Loucy (cell line): ENCODE measurements around the gene PTPRN2.

Source experiments
- H2AFZ ChIP-seq: fragments of 200-600 bp; sonication (generic); 2 replicates; pipeline ENCODE4 v1.6.0; 2016; ENCODE audit warnings: antibody characterized with exemption, mild to moderate bottlenecking, low read length, moderate library complexity
- H3F3A ChIP-seq: fragments of 200-600 bp; 2 replicates; pipeline ENCODE4 v1.6.0; 2016; ENCODE audit warnings: antibody characterized with exemption, low read depth, mild to moderate bottlenecking
- H3K27me3 ChIP-seq: fragments of 200-600 bp; sonication (generic); 2 replicates; pipeline ENCODE4 v1.6.1; 2014; ENCODE audit warnings: low read length, mild to moderate bottlenecking; ENCODE audit not compliant: insufficient read depth, poor library complexity, severe bottlenecking
- H3K36me3 ChIP-seq: fragments of 200-600 bp; sonication (generic); 2 replicates; pipeline ENCODE4 v1.6.1; 2016; ENCODE audit warnings: low read length; ENCODE audit not compliant: insufficient read depth
- H3K4me1 ChIP-seq: fragments of 200-600 bp; sonication (generic); 2 replicates; pipeline ENCODE4 v1.5.1; 2014; ENCODE audit warnings: low read length, mild to moderate bottlenecking; ENCODE audit not compliant: insufficient read depth, poor library complexity, severe bottlenecking
- H3K4me2 ChIP-seq: fragments of 200-600 bp; sonication (generic); 2 replicates; pipeline ENCODE4 v1.6.0; 2014; ENCODE audit warnings: antibody characterized with exemption, low read length, low read depth, mild to moderate bottlenecking; ENCODE audit not compliant: poor library complexity, severe bottlenecking
- H3K4me3 ChIP-seq: fragments of 200-600 bp; sonication (generic); 2 replicates; pipeline ENCODE4 v1.5.1; 2014; ENCODE audit warnings: low read length, mild to moderate bottlenecking, mixed read lengths; ENCODE audit not compliant: poor library complexity, severe bottlenecking
- H3K79me2 ChIP-seq: fragments of 200-600 bp; sonication (generic); 2 replicates; pipeline ENCODE4 v1.6.1; 2014; ENCODE audit warnings: low read length; ENCODE audit not compliant: insufficient read depth
- H3K9ac ChIP-seq: fragments of 200-600 bp; sonication (generic); 2 replicates; pipeline ENCODE4 v1.6.0; 2014; ENCODE audit warnings: mild to moderate bottlenecking, low read depth, low read length, moderate library complexity; ENCODE audit not compliant: poor library complexity, severe bottlenecking
- H3K9me2 ChIP-seq: fragments of 200-600 bp; sonication (generic); replicated peaks from 2 replicates; pipeline ENCODE4 v1.6.1; 2016; ENCODE audit warnings: low read depth, low read length, mixed read lengths
- H3K9me3 ChIP-seq: fragments of 200-600 bp; sonication (generic); 2 replicates; pipeline ENCODE4 v1.6.1; 2014; ENCODE audit warnings: mild to moderate bottlenecking, antibody characterized with exemption, low read length, low read depth; ENCODE audit not compliant: insufficient read depth
- H4K20me1 ChIP-seq: fragments of 200-600 bp; sonication (generic); 2 replicates; pipeline ENCODE4 v1.6.0; 2014; ENCODE audit warnings: antibody characterized with exemption, low read length, mild to moderate bottlenecking; ENCODE audit not compliant: insufficient read depth, poor library complexity, severe bottlenecking
- EZH2phosphoT487 ChIP-seq: fragments of 200-600 bp; IDR thresholded peaks from 2 replicates; pipeline ENCODE4 v1.6.1; 2018; ENCODE audit warnings: antibody characterized with exemption, mild to moderate bottlenecking, moderate library complexity, borderline replicate concordance
- TF ChIP-seq, protein P1 (sequence below): fragments of 200-600 bp; sonication (generic); conservative IDR thresholded peaks from 2 replicates; pipeline ENCODE4 v1.5.1; 2014; ENCODE audit warnings: mild to moderate bottlenecking, antibody characterized with exemption, low read length

Gene PTPRN2

DNA sequence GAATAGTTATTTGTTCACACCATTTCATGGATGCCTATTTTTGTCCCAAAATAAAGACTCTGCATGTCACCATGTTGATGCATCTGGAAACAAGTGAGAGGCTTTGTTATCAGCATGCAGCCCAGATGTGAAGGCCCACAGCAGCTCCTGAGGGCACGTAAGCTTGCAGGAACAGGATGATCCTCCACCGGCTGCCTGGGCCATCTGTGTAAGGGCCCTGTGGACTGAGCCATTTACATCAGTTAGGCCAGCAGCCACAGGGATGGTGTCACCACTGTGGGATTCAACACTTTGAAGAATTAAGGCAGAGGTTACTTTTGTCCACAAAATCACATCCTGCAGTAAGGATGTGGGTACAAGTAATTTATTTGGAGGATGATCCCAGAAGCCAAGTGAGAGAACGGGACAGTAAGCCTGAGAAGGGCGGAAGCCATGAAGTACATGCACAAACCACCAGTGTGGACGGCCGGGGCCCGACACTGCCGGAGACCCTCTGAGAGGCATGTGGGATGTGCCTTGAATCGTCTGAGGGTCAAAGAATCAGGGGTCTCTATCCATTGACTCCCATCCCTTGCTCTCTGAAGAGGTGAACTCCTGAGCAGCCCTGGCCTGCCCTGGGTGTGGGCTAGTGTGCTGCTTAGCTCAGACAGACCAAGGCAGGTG, 641.1 kb downstream of the PTPRN2 start:
- no peak overlapping the region for H3K4me3 ChIP-seq
- no peaks in the 10 kb centered on the region for H3K27me3 ChIP-seq
- H2AFZ ChIP-seq: no peak overlapping the region
- H4K20me1 ChIP-seq: no peaks in the 10 kb centered on the region
- H3K4me1 ChIP-seq: no peaks in the 10 kb centered on the region
- H3K9me2 ChIP-seq: no peaks in the 10 kb centered on the region
- H3K9ac ChIP-seq: no peak overlapping the region
- peaks cover 32% of the 10 kb centered on the region; the same call in 1 of the 2 replicates for H3K9me3 ChIP-seq
- no peaks in the 10 kb centered on the region for H3F3A ChIP-seq
- TF ChIP-seq, protein P1, sequence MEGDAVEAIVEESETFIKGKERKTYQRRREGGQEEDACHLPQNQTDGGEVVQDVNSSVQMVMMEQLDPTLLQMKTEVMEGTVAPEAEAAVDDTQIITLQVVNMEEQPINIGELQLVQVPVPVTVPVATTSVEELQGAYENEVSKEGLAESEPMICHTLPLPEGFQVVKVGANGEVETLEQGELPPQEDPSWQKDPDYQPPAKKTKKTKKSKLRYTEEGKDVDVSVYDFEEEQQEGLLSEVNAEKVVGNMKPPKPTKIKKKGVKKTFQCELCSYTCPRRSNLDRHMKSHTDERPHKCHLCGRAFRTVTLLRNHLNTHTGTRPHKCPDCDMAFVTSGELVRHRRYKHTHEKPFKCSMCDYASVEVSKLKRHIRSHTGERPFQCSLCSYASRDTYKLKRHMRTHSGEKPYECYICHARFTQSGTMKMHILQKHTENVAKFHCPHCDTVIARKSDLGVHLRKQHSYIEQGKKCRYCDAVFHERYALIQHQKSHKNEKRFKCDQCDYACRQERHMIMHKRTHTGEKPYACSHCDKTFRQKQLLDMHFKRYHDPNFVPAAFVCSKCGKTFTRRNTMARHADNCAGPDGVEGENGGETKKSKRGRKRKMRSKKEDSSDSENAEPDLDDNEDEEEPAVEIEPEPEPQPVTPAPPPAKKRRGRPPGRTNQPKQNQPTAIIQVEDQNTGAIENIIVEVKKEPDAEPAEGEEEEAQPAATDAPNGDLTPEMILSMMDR: no peak
- TF ChIP-seq EZH2phosphoT487: no peak
- no peaks in the 10 kb centered on the region for H3K36me3 ChIP-seq
- H3K4me2 ChIP-seq: no peak overlapping the region
- no peaks in the 10 kb centered on the region for H3K79me2 ChIP-seq

GRCh38 chr7:157945401-157945800, 642.2 kb downstream of the PTPRN2 start:
- Histone ChIP-seq H2AFZ (no peak overlapping the region), H3K79me2 (no peaks in the 10 kb centered on the region), H3K4me3 (no peak overlapping the region), H3K27me3 (no peaks in the 10 kb centered on the region), H3K9ac (no peak overlapping the region), H4K20me1 (no peaks in the 10 kb centered on the region), H3F3A (no peaks in the 10 kb centered on the region), H3K36me3 (no peaks in the 10 kb centered on the region), H3K9me3 (peaks cover 25% of the 10 kb centered on the region; the same call in 1 of the 2 replicates), H3K4me1 (no peaks in the 10 kb centered on the region), H3K4me2 (no peak overlapping the region), H3K9me2 (no peaks in the 10 kb centered on the region)
- TF ChIP-seq EZH2phosphoT487: no peak
- TF ChIP-seq, protein P1: no peak

DNA sequence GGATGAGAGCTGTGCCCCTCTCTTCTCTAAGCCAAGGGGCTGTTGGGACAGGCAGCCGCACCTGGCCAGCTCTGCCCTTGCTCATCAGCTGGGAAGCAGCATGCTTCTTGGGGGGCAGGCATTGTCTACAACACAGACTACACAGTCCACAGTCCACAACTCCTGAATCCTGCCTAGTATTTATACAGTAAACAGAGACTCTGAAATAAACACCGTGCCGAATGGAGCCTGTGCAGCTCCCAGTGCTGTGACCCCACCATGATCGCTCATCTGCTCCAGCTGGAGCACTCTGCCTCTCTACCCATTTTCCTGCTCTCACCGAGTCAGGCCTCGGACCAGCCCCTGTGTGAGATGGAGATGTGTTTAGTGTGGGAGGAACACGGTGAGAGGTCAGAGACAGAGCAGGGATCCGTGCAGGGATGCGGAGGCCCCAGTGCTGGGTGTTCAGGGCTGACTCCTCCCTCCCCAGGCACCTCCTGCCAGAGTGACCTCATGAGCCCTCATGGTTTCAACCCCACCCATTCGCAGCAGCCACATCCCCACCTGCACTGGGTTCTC, 642.8 kb downstream of the PTPRN2 start:
- H3K36me3 ChIP-seq: no peaks in the 10 kb centered on the region
- H3F3A ChIP-seq: no peaks in the 10 kb centered on the region
- TF ChIP-seq, protein P1: no peak
- TF ChIP-seq EZH2phosphoT487: no peak
- no peaks in the 10 kb centered on the region for H4K20me1 ChIP-seq
- no peak overlapping the region for H3K4me2 ChIP-seq
- no peak overlapping the region for H3K4me3 ChIP-seq
- no peaks in the 10 kb centered on the region for H3K4me1 ChIP-seq
- H2AFZ ChIP-seq: no peak overlapping the region
- H3K9me2 ChIP-seq: no peaks in the 10 kb centered on the region
- H3K27me3 ChIP-seq: no peaks in the 10 kb centered on the region
- peaks cover 24% of the 10 kb centered on the region; the same call in 1 of the 2 replicates for H3K9me3 ChIP-seq
- no peak overlapping the region for H3K9ac ChIP-seq
- no peaks in the 10 kb centered on the region for H3K79me2 ChIP-seq
